H7 (cell line): ENCODE measurements around the gene PRRX1. TPM values are rescaled to one million over a fixed set of nuclear protein-coding genes. Genes with fewer than 3 reads are reported as not detected.

Experiments used
- DNase-seq: peaks from one replicate; pipeline ENCODE4 v3.0.0; 2012
- H3K27me3 ChIP-seq: 2 replicates; pipeline ENCODE4 v1.6.0; 2011; ENCODE audit warnings: mild to moderate bottlenecking, low read length; ENCODE audit not compliant: control insufficient read depth, insufficient read depth
- H3K36me3 ChIP-seq: replicated peaks from 2 replicates; pipeline ENCODE4 v1.5.1; 2011; ENCODE audit warnings: low read length; ENCODE audit not compliant: control insufficient read depth, insufficient read depth
- H3K4me3 ChIP-seq: 2 replicates; pipeline ENCODE4 v1.5.1; 2011; ENCODE audit warnings: low read depth, mild to moderate bottlenecking, control low read depth, low read length, moderate library complexity; ENCODE audit not compliant: insufficient read depth
- total RNA-seq: library from RNA; depleted of rRNA; stranded (reverse); fragments of >200 nt; shearing (Covaris generic); gene quantifications from 2 replicates; pipeline ENCODE4 v1.2.3, GENCODE V29; 2014; rRNA removed

The PRRX1 gene
- total RNA-seq, 1 experiment from 2014 or later = not detected

GRCh38 chr1:170776252-170776651 is 112.3 kb downstream of the PRRX1 start:
- Histone ChIP-seq H3K36me3 (no peaks in the 10 kb centered on the region), H3K27me3 (no peaks in the 10 kb centered on the region), H3K4me3 (no peak overlapping the region)
- no peak for DNase-seq

- Histone ChIP-seq H3K4me3 (no peak overlapping the region), H3K36me3 (no peaks in the 10 kb centered on the region), H3K27me3 (no peaks in the 10 kb centered on the region)
- DNase-seq = no peak
Measured at GRCh38 chr1:170776777-170777176, 112.8 kb downstream of the PRRX1 start.

Other genes starting within 250 kb of the PRRX1 start
- 11.6 and 16.6 TPM in 2 replicates for gene GORAB, start 132.0 kb upstream of the PRRX1 start, total RNA-seq